ENCODE data around the gene KNTC1.

GRCh38 chr12:122584177-122584863 is 57.3 kb downstream of the KNTC1 start:
- TF ChIP-seq POLR2A (IDR thresholded peaks at IDR 0.05): no peak
- TF ChIP-seq CTCF (IDR thresholded peaks at IDR 0.05 in 8 of 11, conservative IDR thresholded peaks at IDR 0.05 in 3 of 11): no peak
